Keratinocyte (primary cell): Measurements from ENCODE around the gene CEP164. TPM values are rescaled to one million over a fixed set of nuclear protein-coding genes. Genes with fewer than 3 reads are reported as not detected.

Experiments
- DNase-seq: peaks from one replicate; pipeline ENCODE4 v3.0.0-alpha.2; 2011; ENCODE audit warnings: low read depth, missing footprints, low spot score
- FAIRE-seq: peaks from 2 replicates; lab custom pipeline; 2011; peaks lifted over from hg19 to GRCh38; lab: Jason Lieb, UNC
- H2AFZ ChIP-seq: 2 replicates; pipeline ENCODE4 v1.6.0; 2012; ENCODE audit warnings: low read length, control low read depth, inconsistent platforms; ENCODE audit not compliant: control insufficient read depth
- H3K27ac ChIP-seq: 2 replicates; pipeline ENCODE4 v1.5.1; 2011; ENCODE audit warnings: low read length; ENCODE audit not compliant: control insufficient read depth, insufficient read depth
- H3K27me3 ChIP-seq: 3 replicates; pipeline ENCODE4 v1.6.0; 2011; ENCODE audit warnings: low read length; ENCODE audit not compliant: control insufficient read depth, insufficient read depth; ENCODE audit errors: extremely low read depth
- H3K36me3 ChIP-seq, 2 experiments: 2 replicates in 1 of 2; 3 replicates in 1 of 2; pipeline ENCODE4 v1.5.1; 2011; ENCODE audit warnings: low read length in 2 of 2, mild to moderate bottlenecking in 1 of 2; ENCODE audit not compliant: control insufficient read depth in 2 of 2, insufficient read depth in 2 of 2; ENCODE audit errors: extremely low read depth in 1 of 2
- H3K4me1 ChIP-seq: 3 replicates; pipeline ENCODE4 v1.5.1; 2011; ENCODE audit warnings: low read length; ENCODE audit not compliant: control insufficient read depth, insufficient read depth; ENCODE audit errors: extremely low read depth
- H3K4me2 ChIP-seq: 3 replicates; pipeline ENCODE4 v1.6.0; 2011; ENCODE audit warnings: low read depth, low read length; ENCODE audit not compliant: control insufficient read depth, insufficient read depth; ENCODE audit errors: extremely low read depth
- H3K4me3 ChIP-seq, 3 experiments: fragments of 200-600 bp in 1 of 3; sonication (generic) in 1 of 3; 2 replicates in 2 of 3; 3 replicates in 1 of 3; pipeline ENCODE4 v1.5.1; 2011 to 2016; ENCODE audit warnings: low read length in 3 of 3, mild to moderate bottlenecking in 3 of 3, control low read depth in 2 of 3, inconsistent platforms in 1 of 3, low read depth in 1 of 3, mixed read lengths in 1 of 3, mixed run types in 1 of 3, moderate library complexity in 1 of 3; ENCODE audit not compliant: control insufficient read depth in 2 of 3, insufficient read depth in 2 of 3; ENCODE audit errors: extremely low read depth in 1 of 3
- H3K79me2 ChIP-seq: 2 replicates; pipeline ENCODE4 v1.6.0; 2012; ENCODE audit warnings: low read length; ENCODE audit not compliant: control insufficient read depth, insufficient read depth
- H3K9ac ChIP-seq: 3 replicates; pipeline ENCODE4 v1.6.0; 2011; ENCODE audit warnings: low read length; ENCODE audit not compliant: control insufficient read depth, insufficient read depth; ENCODE audit errors: extremely low read depth
- H3K9me1 ChIP-seq: 3 replicates; pipeline ENCODE4 v1.6.0; 2011; ENCODE audit warnings: low read length; ENCODE audit not compliant: control insufficient read depth, insufficient read depth; ENCODE audit errors: extremely low read depth
- H3K9me3 ChIP-seq: 2 replicates; pipeline ENCODE4 v1.5.1; 2012; ENCODE audit warnings: low read depth, low read length; ENCODE audit not compliant: control insufficient read depth
- H4K20me1 ChIP-seq: 3 replicates; pipeline ENCODE4 v1.6.0; 2011; ENCODE audit warnings: low read length; ENCODE audit not compliant: control insufficient read depth, insufficient read depth; ENCODE audit errors: extremely low read depth
- EZH2 ChIP-seq: IDR thresholded peaks from one replicate; pipeline ENCODE4 v1.6.1; 2012; ENCODE audit warnings: inconsistent platforms, mild to moderate bottlenecking, low read length, moderate library complexity
- dilution Hi-C: fragments of 300-500 bp; cut with MboI; formaldehyde crosslinking; loops from one replicate; pipeline ENCODE4 v1.7.0; 2020; ENCODE audit warnings: low sequenced_read_pairs; ENCODE audit not compliant: extremely low pct_ligation_motif_present
- polyA plus RNA-seq, 5 experiments: library from polyadenylated mRNA; depleted of rRNA in 3 of 5; stranded (reverse) in 3 of 5; stranded (forward) in 1 of 5; unstranded in 1 of 5; fragments of >200 nt; gene quantifications; 1 replicate in 1 of 5; 2 replicates in 3 of 5; 3 replicates in 1 of 5; pipeline versions ENCODE4 v1.2.1 to v1.2.3, GENCODE V29; 2011 to 2012; ENCODE audit warnings: missing spikeins in 2 of 5, low read depth in 1 of 5, low replicate concordance in 1 of 5
- TF ChIP-seq, protein P1 (sequence below), 3 experiments: IDR thresholded peaks in 1 of 3; conservative IDR thresholded peaks in 1 of 3; optimal IDR thresholded peaks in 1 of 3; 2 replicates in 2 of 3; 3 replicates in 1 of 3; pipeline versions ENCODE3 to v1.5.1; 2011; ENCODE audit warnings: low read length in 3 of 3, mild to moderate bottlenecking in 3 of 3, moderate library complexity in 2 of 3, control low read depth in 1 of 3, inconsistent platforms in 1 of 3; ENCODE audit not compliant: insufficient read depth in 2 of 3; ENCODE audit errors: extremely low read depth in 1 of 3

The CEP164 gene
- polyA plus RNA-seq, 1 donor (not counting 4 experiments of a cell fraction or from before 2014, with no cell fraction given): 15.1 TPM

DNA sequence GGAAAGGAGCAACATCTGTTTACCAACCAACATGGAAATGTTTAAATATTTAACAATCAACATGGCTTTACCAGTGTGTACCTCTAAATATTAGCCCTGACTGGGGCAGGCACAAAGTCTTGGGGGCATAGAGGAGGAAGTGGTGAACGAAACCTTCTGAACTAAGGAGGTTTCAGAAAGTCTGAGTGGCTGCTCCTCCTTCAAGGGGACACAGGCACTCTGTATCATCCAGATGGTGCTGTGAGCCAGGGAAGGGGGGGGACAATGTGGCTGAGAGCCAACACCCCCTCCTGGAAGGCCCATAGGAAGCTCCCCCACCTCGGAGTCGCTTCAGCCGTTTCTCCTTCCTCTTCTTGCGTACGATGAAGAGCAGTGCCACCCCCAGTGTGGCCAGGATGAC, 107.7 kb downstream of the CEP164 start:
- H3K79me2 ChIP-seq: no peaks in the 10 kb centered on the region
- FAIRE-seq: no peak
- no peaks in the 10 kb centered on the region for H3K4me1 ChIP-seq
- H3K36me3 ChIP-seq: no peaks in the 10 kb centered on the region
- no peak overlapping the region for H3K27ac ChIP-seq
- no peak for TF ChIP-seq EZH2
- TF ChIP-seq, protein P1, sequence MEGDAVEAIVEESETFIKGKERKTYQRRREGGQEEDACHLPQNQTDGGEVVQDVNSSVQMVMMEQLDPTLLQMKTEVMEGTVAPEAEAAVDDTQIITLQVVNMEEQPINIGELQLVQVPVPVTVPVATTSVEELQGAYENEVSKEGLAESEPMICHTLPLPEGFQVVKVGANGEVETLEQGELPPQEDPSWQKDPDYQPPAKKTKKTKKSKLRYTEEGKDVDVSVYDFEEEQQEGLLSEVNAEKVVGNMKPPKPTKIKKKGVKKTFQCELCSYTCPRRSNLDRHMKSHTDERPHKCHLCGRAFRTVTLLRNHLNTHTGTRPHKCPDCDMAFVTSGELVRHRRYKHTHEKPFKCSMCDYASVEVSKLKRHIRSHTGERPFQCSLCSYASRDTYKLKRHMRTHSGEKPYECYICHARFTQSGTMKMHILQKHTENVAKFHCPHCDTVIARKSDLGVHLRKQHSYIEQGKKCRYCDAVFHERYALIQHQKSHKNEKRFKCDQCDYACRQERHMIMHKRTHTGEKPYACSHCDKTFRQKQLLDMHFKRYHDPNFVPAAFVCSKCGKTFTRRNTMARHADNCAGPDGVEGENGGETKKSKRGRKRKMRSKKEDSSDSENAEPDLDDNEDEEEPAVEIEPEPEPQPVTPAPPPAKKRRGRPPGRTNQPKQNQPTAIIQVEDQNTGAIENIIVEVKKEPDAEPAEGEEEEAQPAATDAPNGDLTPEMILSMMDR (optimal IDR thresholded peaks at IDR 0.05 in 1 of 3, IDR thresholded peaks at IDR 0.05 in 1 of 3, conservative IDR thresholded peaks at IDR 0.05 in 1 of 3; ENCODE audit: extremely low read depth in 1 of 3, insufficient read depth in 2 of 3, low read length in 3 of 3): no peak
- no peaks in the 10 kb centered on the region for H3K27me3 ChIP-seq
- dilution Hi-C loops: loop anchor here (25.0 kb wide), 1 partner anchor 377 kb away; the partner anchor contains the start of gene FXYD2
- no peak overlapping the region for H2AFZ ChIP-seq
- no peak overlapping the region for H3K4me3 ChIP-seq
- H3K9me3 ChIP-seq: no peaks in the 10 kb centered on the region
- no peak for DNase-seq
- H3K4me2 ChIP-seq: no peak overlapping the region
- no peak overlapping the region for H3K9ac ChIP-seq
- no peaks in the 10 kb centered on the region for H4K20me1 ChIP-seq
- H3K9me1 ChIP-seq: no peaks in the 10 kb centered on the region

DNA sequence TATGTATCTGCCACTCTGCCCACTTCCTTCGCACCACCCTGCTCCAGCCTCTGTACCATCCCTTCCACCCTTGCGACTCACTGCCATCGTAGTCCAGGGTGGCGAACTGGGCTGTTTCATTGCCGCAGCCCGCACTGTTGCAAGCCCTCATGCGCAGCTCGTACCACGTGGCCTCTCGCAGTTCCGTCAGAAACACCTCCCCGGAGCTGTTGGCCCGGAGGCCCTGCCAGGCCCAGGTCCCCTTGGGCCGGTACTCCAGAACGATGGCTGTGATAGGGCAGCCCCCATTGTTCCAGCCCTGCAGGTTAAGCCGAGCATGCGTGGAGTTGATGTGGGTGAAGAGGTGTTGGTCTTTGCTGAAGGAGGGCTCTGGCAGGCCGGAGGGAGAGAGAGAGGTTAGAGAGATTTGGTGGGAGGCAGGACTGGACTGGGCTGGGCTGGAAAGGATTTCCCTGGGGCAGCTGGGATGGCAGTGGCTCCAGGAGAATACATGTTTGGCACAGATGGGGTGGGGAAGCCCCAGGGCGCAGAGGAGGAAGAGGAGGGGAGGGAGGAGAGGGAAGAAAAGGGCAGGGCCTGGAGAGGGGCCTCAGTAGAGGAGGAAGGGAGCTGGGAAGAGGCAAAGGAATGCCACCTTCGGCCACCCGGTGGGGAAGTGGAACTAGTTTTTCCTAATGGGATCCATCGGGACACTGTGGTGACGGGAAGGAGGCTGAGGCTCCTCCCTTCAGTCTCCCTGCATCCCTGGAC, 109.6 kb downstream of the CEP164 start:
- dilution Hi-C loops: loop anchor here (25.0 kb wide), 1 partner anchor 375 kb away; the partner anchor contains the start of gene FXYD2

More for the DNA sequence above, 109.6 kb downstream of the CEP164 start:
- Histone ChIP-seq H3K36me3 (no peaks in the 10 kb centered on the region), H4K20me1 (no peaks in the 10 kb centered on the region), H2AFZ (no peak overlapping the region), H3K4me3 (no peak overlapping the region), H3K9ac (no peak overlapping the region), H3K4me2 (no peak overlapping the region), H3K9me3 (no peaks in the 10 kb centered on the region), H3K9me1 (no peaks in the 10 kb centered on the region), H3K27ac (no peak overlapping the region), H3K79me2 (no peaks in the 10 kb centered on the region), H3K4me1 (no peaks in the 10 kb centered on the region), H3K27me3 (peaks cover 3% of the 10 kb centered on the region)
- no peak for DNase-seq
- TF ChIP-seq, protein P1 (optimal IDR thresholded peaks at IDR 0.05 in 1 of 3, IDR thresholded peaks at IDR 0.05 in 1 of 3, conservative IDR thresholded peaks at IDR 0.05 in 1 of 3; ENCODE audit: extremely low read depth in 1 of 3, insufficient read depth in 2 of 3, low read length in 3 of 3): no peak
- TF ChIP-seq EZH2: no peak
- no peak for FAIRE-seq
